Effector CD4-positive, alpha-beta T cell (primary cell): ENCODE data around the gene SLC16A2.

Experiments used
- DNase-seq: peaks from one replicate; pipeline ENCODE4 v3.0.0-alpha.2; 2020

Gene SLC16A2

DNA sequence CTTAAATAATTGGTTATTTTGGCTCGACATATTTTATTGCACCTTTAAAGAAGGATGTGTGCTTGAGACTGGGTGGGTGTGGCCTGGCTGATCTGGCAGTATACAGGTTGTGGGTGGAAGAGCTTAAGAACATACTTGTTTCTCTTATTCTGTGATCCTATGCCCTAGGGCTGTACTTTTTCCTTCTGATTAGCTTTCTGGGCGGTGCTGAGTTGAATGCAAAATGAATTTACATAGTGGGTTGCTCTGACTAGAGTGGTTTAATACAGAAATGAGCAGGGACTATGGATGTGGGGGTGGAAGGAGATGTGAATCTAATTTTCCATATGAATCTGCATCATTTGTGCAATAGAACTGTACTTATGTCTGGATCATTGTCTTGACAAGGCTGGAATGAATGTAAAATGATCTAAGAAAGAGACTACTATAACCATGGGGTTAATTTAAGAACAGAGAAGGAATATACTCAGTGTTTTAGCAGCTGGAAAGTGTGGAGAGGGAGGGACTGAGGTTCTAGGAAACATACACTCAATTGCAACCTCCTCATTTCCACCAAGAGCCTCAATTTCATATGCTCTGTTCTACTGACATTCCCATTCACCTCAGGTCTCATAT lies 119.4 kb downstream of the SLC16A2 start:
- DNase-seq: no peak

DNA sequence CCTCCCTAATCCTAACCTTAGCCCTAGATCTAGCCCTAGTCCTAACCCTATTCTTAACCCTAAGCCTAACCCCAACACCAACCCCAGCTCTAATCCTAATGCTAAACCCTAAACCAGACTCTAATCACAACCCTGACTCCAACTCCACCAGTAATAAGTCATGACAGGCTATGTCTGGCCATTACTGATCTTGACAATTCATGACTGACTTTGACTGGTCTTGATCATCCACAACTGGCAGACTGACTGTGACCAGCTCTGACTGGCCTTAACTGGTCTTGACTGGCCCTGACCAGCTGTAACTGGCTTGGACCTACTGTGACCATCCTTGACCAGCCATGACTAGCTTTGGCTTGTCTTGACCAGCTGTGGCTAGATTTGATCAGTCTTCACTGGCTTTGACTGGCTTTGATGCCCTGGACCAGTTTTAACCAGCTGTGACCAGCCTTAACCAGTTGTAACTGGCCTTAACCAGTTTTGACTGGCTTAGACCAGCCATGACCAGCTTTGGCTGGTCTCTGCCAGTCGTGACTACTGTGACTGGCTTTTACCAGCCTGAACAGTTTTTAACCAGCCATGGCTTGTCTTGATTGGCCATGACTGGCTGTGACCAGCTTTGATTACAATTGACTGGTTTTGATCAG lies 124.7 kb downstream of the SLC16A2 start:
- DNase-seq: no peak

DNA sequence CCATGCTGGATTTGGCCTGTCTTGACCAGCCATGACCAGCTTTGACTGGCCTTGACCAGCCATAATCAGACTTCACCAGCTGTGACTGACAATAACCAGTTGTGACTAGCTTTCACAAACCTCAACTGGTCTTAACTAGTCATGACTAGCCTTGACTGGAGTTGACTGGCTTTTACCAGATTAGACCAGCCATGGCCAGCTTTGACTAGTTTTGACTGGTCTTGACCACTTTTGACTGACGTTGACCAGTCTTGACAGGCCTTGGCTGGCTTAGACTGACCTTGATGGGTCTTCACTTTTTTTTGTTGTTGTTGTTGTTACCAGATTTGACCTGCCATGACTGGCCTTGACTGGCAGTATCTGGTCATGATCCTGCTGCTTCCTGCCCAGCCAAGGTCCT lies 125.7 kb downstream of the SLC16A2 start:
- DNase-seq: no peak

DNA sequence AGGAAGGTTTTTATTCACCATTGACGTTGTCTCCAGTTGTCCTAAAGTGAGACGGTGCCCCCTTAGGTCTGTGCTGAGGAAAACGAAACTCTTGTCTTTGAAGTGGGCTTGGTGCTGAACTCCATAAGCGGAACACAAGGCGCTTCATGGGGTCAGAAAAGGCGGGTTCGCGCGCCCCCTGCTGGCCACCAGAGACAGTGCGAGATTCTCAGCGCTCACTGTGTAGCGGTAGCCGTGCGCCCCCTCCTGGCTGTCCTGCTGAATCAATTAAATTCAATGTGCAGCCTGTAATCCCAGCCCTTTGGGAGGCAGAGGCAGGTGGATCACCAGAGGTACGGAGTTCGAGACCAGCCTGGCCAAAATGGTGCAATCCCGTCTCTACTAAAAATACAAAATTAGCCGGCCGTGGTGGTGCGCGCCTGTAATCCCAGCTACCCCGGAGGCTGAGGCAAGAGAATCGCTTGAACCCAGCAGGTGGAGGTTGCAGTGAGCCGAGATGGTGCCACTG lies 129.1 kb downstream of the SLC16A2 start:
- peak; percentile 83 for DNase-seq

GRCh38 chrX:74551934-74552333 lies 130.6 kb downstream of the SLC16A2 start:
- no peak for DNase-seq

- no peak for DNase-seq
These were observed 136.1 kb downstream of the SLC16A2 start for GRCh38 chrX:74557378-74557777.

- DNase-seq: no peak
These were observed 156.8 kb downstream of the SLC16A2 start for GRCh38 chrX:74578137-74578536.

DNA sequence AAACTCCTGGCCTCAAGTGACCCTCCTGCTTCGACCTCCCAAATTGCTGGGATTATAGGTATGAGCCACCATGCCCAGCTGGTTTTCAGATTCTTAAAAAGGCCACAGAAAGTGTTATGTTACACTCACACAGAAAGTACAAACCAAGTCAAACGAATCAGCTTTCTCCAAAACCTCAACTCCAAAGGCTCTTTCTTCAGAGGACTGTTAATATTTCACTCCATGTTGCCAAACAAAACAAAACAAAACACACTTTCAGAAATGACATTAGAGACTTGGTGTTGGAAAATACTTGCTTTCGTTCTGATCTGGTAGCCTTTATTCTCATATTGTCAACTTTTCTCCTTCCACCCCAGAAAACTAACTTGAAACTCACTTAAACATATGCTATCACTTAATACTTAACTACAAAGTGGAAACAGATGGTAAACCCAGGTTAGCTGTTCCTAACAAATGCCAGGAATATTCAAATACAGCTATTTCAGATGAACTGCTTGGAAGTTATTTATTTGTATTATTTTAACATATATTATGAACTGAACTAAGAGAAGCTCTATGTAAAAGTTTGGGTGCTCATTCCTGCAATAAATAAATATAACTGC lies 158.4 kb downstream of the SLC16A2 start:
- DNase-seq: no peak
